GM12878 (cell line): Measurements from ENCODE around the gene TMEM150B. TPM values are rescaled to one million over a fixed set of nuclear protein-coding genes. Genes with fewer than 3 reads are reported as not detected.

Experiments
- ATAC-seq: fragments of 200-7000 bp; cut with Tn5 transposase; 3 replicates; pipeline ENCODE4 v1.9.1; 2020; ENCODE audit warnings: mild to moderate bottlenecking, moderate library complexity
- BruUV-seq: library from RNA; stranded (reverse); fragments of 400-500 nt; replicated peaks from 2 replicates; lab custom pipeline; 2021; lab: Mats Ljungman, UMichigan
- CTCF ChIA-PET: fragments of 300-600 bp; sonication (Branson Sonifier 250); formaldehyde crosslinking; extraction: SDS; loops from one replicate; lab custom pipeline; 2021; ENCODE audit warnings: inconsistent platforms; lab: Yijun Ruan, JAX
- POLR2A ChIA-PET: fragments of 350-600 bp; formaldehyde crosslinking; extraction: SDS; loops from one replicate; lab custom pipeline; 2021; ENCODE audit warnings: inconsistent platforms; lab: Charles Lee
- RAD21 ChIA-PET: fragments of 300-600 bp; sonication (Branson Sonifier 250); formaldehyde crosslinking; loops from one replicate; lab custom pipeline; 2023; ENCODE audit warnings: antibody characterized with exemption; ENCODE audit not compliant: unreplicated experiment; lab: Charles Lee
- SMC1A ChIA-PET: fragments of 300-600 bp; sonication (Branson Sonifier 250); formaldehyde crosslinking; loops from one replicate; lab custom pipeline; 2023; ENCODE audit not compliant: unreplicated experiment, uncharacterized antibody; lab: Charles Lee
- DNase-seq: peaks from one replicate; pipeline ENCODE4 v3.0.0-alpha.2; 2011; ENCODE audit warnings: low read depth, low spot score
- FAIRE-seq: peaks from 3 replicates; lab custom pipeline; 2011; peaks lifted over from hg19 to GRCh38; lab: Jason Lieb, UNC
- H2AFZ ChIP-seq: 2 replicates; pipeline ENCODE4 v1.6.0; 2011; ENCODE audit warnings: low read depth, low read length, control low read depth; ENCODE audit not compliant: control insufficient read depth
- H3K27ac ChIP-seq: 2 replicates; pipeline ENCODE4 v1.5.1; 2011; ENCODE audit warnings: control low read depth; ENCODE audit not compliant: control insufficient read depth, insufficient read depth
- H3K27me3 ChIP-seq, 2 experiments: replicated peaks in 1 of 2; 2 replicates each; pipeline versions ENCODE4 v1.6.0 to v1.6.1; 2011; ENCODE audit warnings: low read length in 1 of 2; ENCODE audit not compliant: control insufficient read depth in 2 of 2, insufficient read depth in 2 of 2
- H3K36me3 ChIP-seq, 2 experiments: 2 replicates each; pipeline ENCODE4 v1.5.1; 2011; ENCODE audit warnings: low read length in 1 of 2; ENCODE audit not compliant: control insufficient read depth in 2 of 2, insufficient read depth in 2 of 2
- H3K4me1 ChIP-seq: 2 replicates; pipeline ENCODE4 v1.6.1; 2011; ENCODE audit warnings: mild to moderate bottlenecking, low read length, moderate library complexity, mixed read lengths; ENCODE audit not compliant: control insufficient read depth, insufficient read depth
- H3K4me2 ChIP-seq: 2 replicates; pipeline ENCODE4 v1.6.0; 2011; ENCODE audit warnings: control low read depth; ENCODE audit not compliant: control insufficient read depth, insufficient read depth
- H3K4me3 ChIP-seq: fragments of 200-600 bp; sonication (generic); 2 replicates; pipeline ENCODE4 v1.5.1; 2016
- H3K79me2 ChIP-seq: 2 replicates; pipeline ENCODE4 v1.6.0; 2011; ENCODE audit warnings: low read length; ENCODE audit not compliant: control insufficient read depth, insufficient read depth
- H3K9ac ChIP-seq: 2 replicates; pipeline ENCODE4 v1.8.0; 2011; ENCODE audit warnings: low read length, control low read depth, mixed read lengths; ENCODE audit not compliant: control insufficient read depth, insufficient read depth
- H3K9me3 ChIP-seq: replicated peaks from 3 replicates; pipeline ENCODE4 v1.5.1; 2011; ENCODE audit warnings: mild to moderate bottlenecking, low read length; ENCODE audit not compliant: control insufficient read depth, insufficient read depth
- H4K20me1 ChIP-seq: 2 replicates; pipeline ENCODE4 v1.6.0; 2011; ENCODE audit not compliant: control insufficient read depth, insufficient read depth
- BACH1 ChIP-seq: fragments of 450-650 bp; IDR thresholded peaks from 2 replicates; pipeline ENCODE4 v1.6.1; 2017; ENCODE audit warnings: mild to moderate bottlenecking, borderline replicate concordance
- BHLHE40 ChIP-seq, 2 experiments: fragments of 450-650 bp in 1 of 2; IDR thresholded peaks; 2 replicates each; pipeline ENCODE4 v1.6.1; 2011 to 2017; ENCODE audit warnings: low read depth in 2 of 2, borderline replicate concordance in 1 of 2, improper control_type of control experiment in 1 of 2, low read length in 1 of 2, mild to moderate bottlenecking in 1 of 2
- DPF2 ChIP-seq: fragments of 450-650 bp; IDR thresholded peaks from 2 replicates; pipeline ENCODE4 v1.6.1; 2017; ENCODE audit warnings: mild to moderate bottlenecking
- LARP7 ChIP-seq: fragments of 450-650 bp; IDR thresholded peaks from 2 replicates; pipeline ENCODE4 v1.6.1; 2017; ENCODE audit warnings: mild to moderate bottlenecking
- NR2C1 ChIP-seq: fragments of 450-650 bp; IDR thresholded peaks from 2 replicates; pipeline ENCODE4 v1.6.1; 2017; ENCODE audit warnings: antibody characterized with exemption, mild to moderate bottlenecking, moderate library complexity
- RAD21 ChIP-seq: IDR thresholded peaks from 2 replicates; pipeline ENCODE4 v1.6.1; 2011; ENCODE audit warnings: mild to moderate bottlenecking, low read depth, low read length, moderate library complexity; ENCODE audit not compliant: insufficient read depth
- RAD51 ChIP-seq: fragments of 450-650 bp; IDR thresholded peaks from 2 replicates; pipeline ENCODE4 v1.6.1; 2016; ENCODE audit warnings: moderate library complexity, mild to moderate bottlenecking, inconsistent platforms
- SMARCA5 ChIP-seq: fragments of 450-650 bp; IDR thresholded peaks from 2 replicates; pipeline ENCODE4 v1.6.1; 2017; ENCODE audit warnings: mild to moderate bottlenecking
- WRNIP1 ChIP-seq: IDR thresholded peaks from 2 replicates; pipeline ENCODE4 v1.6.1; 2011; ENCODE audit warnings: low read depth, low read length, improper control_type of control experiment, borderline replicate concordance
- WGBS: methylation state at CpG from one replicate; pipeline ENCODE4 v1.1.6; 2016; ENCODE audit warnings: low lambda C conversion rate; ENCODE audit not compliant: insufficient replicate concordance, insufficient coverage; ENCODE audit errors: missing lambda C conversion rate; 5-methylcytosine and 5-hydroxymethylcytosine counted together
- in situ Hi-C: fragments of 300-500 bp; cut with MboI; formaldehyde crosslinking; loops from 9 replicates; pipeline ENCODE4 v1.14.3; 2018; ENCODE audit warnings: mixed read lengths
- intact Hi-C: fragments of 100-400 bp; cut with micrococcal nuclease; formaldehyde crosslinking; loops from one replicate; pipeline ENCODE4 v1.14.2; 2022; ENCODE audit not compliant: unreplicated experiment
- polyA plus RNA-seq, 11 experiments: library from polyadenylated mRNA; depleted of rRNA in 4 of 11; unstranded in 6 of 11; stranded (reverse) in 5 of 11; fragments of >200 nt; fragmentation: Nextera tagmentation in 4 of 11; fragmentation: Illumina TruSeq in 1 of 11; extraction: Ambion mirVana in 4 of 11; extraction: Trizol in 1 of 11; gene quantifications; 1 replicate in 1 of 11; 2 replicates in 10 of 11; pipeline versions ENCODE4 v1.2.1 to v1.2.3, GENCODE V29; 2011 to 2016; ENCODE audit warnings: inconsistent platforms in 2 of 11, missing spikeins in 2 of 11, low read depth in 1 of 11
- total RNA-seq, 4 experiments: library from RNA; depleted of rRNA in 3 of 4; stranded (reverse); fragments of >200 nt in 3 of 4; fragmentation: Illumina TruSeq in 1 of 4; extraction: Trizol in 1 of 4; gene quantifications; 2 replicates each; pipeline versions ENCODE4 v1.2.1 to v1.2.3, GENCODE V29; 2013 to 2021
- TF ChIP-seq, protein P1 (sequence below): fragments of 450-650 bp; IDR thresholded peaks from 2 replicates; pipeline ENCODE4 v1.6.1; 2016; ENCODE audit warnings: mild to moderate bottlenecking

Gene TMEM150B
- total and polyA plus RNA-seq, 10 of the 15 experiments (the other 5 are each of a cell fraction or from before 2014, with no cell fraction given), result 0.09 to 0.23 (median 0.18) TPM; not detected in 6

DNA sequence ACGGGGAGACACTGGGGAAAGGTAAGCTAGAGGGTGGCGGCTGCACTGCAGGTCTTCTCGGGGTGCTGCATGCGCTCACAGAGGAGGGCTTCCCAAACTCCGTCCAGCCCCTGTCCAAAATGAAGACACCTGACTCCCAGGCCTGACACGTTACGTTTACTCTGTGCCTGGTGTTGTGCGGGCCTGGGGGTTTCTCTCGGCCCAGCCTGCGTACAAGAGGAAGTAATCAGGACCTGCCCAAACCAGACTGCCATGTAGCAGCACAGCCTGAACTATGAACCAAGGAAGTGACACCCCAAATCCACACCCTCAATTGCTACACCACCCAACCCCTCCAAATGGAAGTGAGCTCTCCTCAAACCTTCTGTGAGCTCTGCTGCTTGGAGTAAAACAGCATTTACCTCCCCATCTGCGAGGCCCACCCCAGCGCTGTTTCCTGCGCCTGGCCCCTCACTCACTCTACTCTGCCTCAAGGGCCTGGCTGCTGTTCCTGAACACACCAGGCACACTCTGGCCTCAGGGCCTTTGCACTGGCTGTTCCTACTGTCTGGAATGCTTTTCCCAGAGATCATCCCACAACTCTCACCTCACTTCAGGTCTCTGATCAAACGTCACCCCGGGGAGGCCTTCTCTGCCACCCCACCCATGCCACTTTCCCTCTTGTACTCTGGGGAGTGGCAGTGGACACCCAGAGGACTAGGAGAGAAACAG is 48.3 kb downstream of the TMEM150B start:
- in situ Hi-C loops (no loop called here), intact Hi-C loops (loop anchor here (1.0 kb wide), 1 partner anchor 18 kb away; the partner anchor contains the start of gene PPP6R1)
- Histone ChIP-seq H3K27ac (peak overlapping the region; percentile 80), H3K4me3 (0 out of 2 replicates have a peak overlapping the region, but pooled peaks have one; percentile 10), H3K36me3 (peaks cover 0 to 3% of the 10 kb centered on the region in 2 experiments; a peak in 1 of 4 replicates), H2AFZ (peak overlapping the region; percentile 40; the same call in 1 of the 2 replicates), H3K9ac (peak overlapping the region; percentile 65), H4K20me1 (no peaks in the 10 kb centered on the region), H3K27me3 (no peaks in the 10 kb centered on the region), H3K4me1 (peaks cover 42% of the 10 kb centered on the region), H3K79me2 (no peaks in the 10 kb centered on the region; the same call in 1 of the 2 replicates), H3K9me3 (no peaks in the 10 kb centered on the region; the same call in 2 of the 3 replicates), H3K4me2 (peak overlapping the region; percentile 92)
- DNase-seq (no peak), ATAC-seq (peak; percentile 24), FAIRE-seq (no peak)
- SMC1A ChIA-PET, result interaction anchor here (0.6 to 7.6 kb wide), 6 partner anchors 9 to 133 kb away, joined by 3 to 68 read pairs (median 6); partner anchors contain the start of gene PPP6R1
- POLR2A ChIA-PET, result interaction anchor here (3.1 to 6.1 kb wide), 2 partner anchors 17 to 21 kb away, joined by 39 to 86 read pairs; partner anchors contain the start of gene PPP6R1
- CTCF ChIA-PET, result interaction anchor here (1.0 to 2.6 kb wide), 3 partner anchors 15 to 24 kb away, joined by 4 to 7 read pairs (median 6); no protein-coding TSS in a partner anchor
- RAD21 ChIA-PET, result interaction anchor here (1.1 to 3.8 kb wide), 3 partner anchors 14 to 22 kb away, joined by 3 to 46 read pairs (median 4); partner anchors contain the start of gene PPP6R1
- no TSS peak for BruUV-seq
- TF ChIP-seq, protein P1, sequence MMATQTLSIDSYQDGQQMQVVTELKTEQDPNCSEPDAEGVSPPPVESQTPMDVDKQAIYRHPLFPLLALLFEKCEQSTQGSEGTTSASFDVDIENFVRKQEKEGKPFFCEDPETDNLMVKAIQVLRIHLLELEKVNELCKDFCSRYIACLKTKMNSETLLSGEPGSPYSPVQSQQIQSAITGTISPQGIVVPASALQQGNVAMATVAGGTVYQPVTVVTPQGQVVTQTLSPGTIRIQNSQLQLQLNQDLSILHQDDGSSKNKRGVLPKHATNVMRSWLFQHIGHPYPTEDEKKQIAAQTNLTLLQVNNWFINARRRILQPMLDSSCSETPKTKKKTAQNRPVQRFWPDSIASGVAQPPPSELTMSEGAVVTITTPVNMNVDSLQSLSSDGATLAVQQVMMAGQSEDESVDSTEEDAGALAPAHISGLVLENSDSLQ, result no peak
- 0 out of 4 replicates have a peak, but pooled peaks of 1 of the 2 experiments have one; percentile 2 for TF ChIP-seq BHLHE40 (IDR thresholded peaks at IDR 0.05; ENCODE audit: borderline replicate concordance in 1 of 2, low read depth in 2 of 2, low read length in 1 of 2)
- TF ChIP-seq LARP7, result peak; percentile 56
- TF ChIP-seq BACH1, result 0 out of 2 replicates have a peak, but pooled peaks have one; percentile 9
- peak; percentile 41; the same call in 1 of the 2 replicates for TF ChIP-seq NR2C1
- TF ChIP-seq DPF2, result peak; percentile 64
- TF ChIP-seq RAD21, result no peak
- no peak for TF ChIP-seq RAD51
- 0 out of 2 replicates have a peak, but pooled peaks have one; percentile 35 for TF ChIP-seq SMARCA5
- no peak for TF ChIP-seq WRNIP1
- WGBS, result 31% methylated on average over 15 of the region's 15 CpGs
